H9 (cell line): Measurements from ENCODE around the gene CLEC16A. TPM values are rescaled to one million over a fixed set of nuclear protein-coding genes. Genes with fewer than 3 reads are reported as not detected.
A peak's percentile ranks its signal among the peaks of the same experiment; 100 is the strongest.

ENCODE experiments used
- DNase-seq: peaks from one replicate; pipeline ENCODE4 v3.0.0-alpha.2; 2017
- H2AFZ ChIP-seq: one replicate; pipeline ENCODE4 v1.6.1; 2013; ENCODE audit warnings: mild to moderate bottlenecking, low read length, control low read depth, moderate library complexity
- H2AK5ac ChIP-seq: 2 replicates; pipeline ENCODE4 v1.6.1; 2013; ENCODE audit warnings: low read length, control low read depth, mixed read lengths; ENCODE audit not compliant: insufficient read length
- H2BK120ac ChIP-seq: one replicate; pipeline ENCODE4 v1.6.1; 2013; ENCODE audit warnings: low read depth, mild to moderate bottlenecking, low read length, control low read depth, inconsistent platforms; ENCODE audit not compliant: poor library complexity, severe bottlenecking
- H2BK12ac ChIP-seq: 2 replicates; pipeline ENCODE4 v1.6.1; 2013; ENCODE audit warnings: low read length, control low read depth, mixed read lengths, low read depth; ENCODE audit not compliant: insufficient read length
- H2BK15ac ChIP-seq: 2 replicates; pipeline ENCODE4 v1.6.1; 2013; ENCODE audit warnings: low read depth, low read length, control low read depth
- H2BK20ac ChIP-seq: one replicate; pipeline ENCODE4 v1.6.1; 2013; ENCODE audit warnings: low read depth, mild to moderate bottlenecking, low read length, control low read depth, inconsistent platforms; ENCODE audit not compliant: poor library complexity, severe bottlenecking
- H2BK5ac ChIP-seq: 2 replicates; pipeline ENCODE4 v1.6.1; 2013; ENCODE audit warnings: low read length, control low read depth, mixed read lengths; ENCODE audit not compliant: insufficient read length
- H3K14ac ChIP-seq: 2 replicates; pipeline ENCODE4 v1.6.1; 2013; ENCODE audit warnings: low read length, control low read depth; ENCODE audit not compliant: insufficient read depth
- H3K18ac ChIP-seq: 2 replicates; pipeline ENCODE4 v1.6.1; 2013; ENCODE audit warnings: low read depth, mild to moderate bottlenecking, mixed read lengths, low read length, control low read depth; ENCODE audit not compliant: insufficient read length
- H3K23ac ChIP-seq: 2 replicates; pipeline ENCODE4 v1.6.1; 2013; ENCODE audit warnings: low read length, control low read depth, mixed read lengths, low read depth; ENCODE audit not compliant: insufficient read length
- H3K23me2 ChIP-seq: 2 replicates; pipeline ENCODE4 v1.6.1; 2013; ENCODE audit warnings: low read depth, mild to moderate bottlenecking, mixed read lengths, low read length, control low read depth; ENCODE audit not compliant: insufficient read length, poor library complexity, severe bottlenecking
- H3K27ac ChIP-seq: 2 replicates; pipeline ENCODE4 v1.5.1; 2013; ENCODE audit warnings: low read length, control low read depth, mixed read lengths, low read depth; ENCODE audit not compliant: insufficient read length
- H3K27me3 ChIP-seq: 2 replicates; pipeline ENCODE4 v1.6.1; 2013; ENCODE audit warnings: low read length, control low read depth, inconsistent platforms; ENCODE audit not compliant: insufficient read depth
- H3K4ac ChIP-seq: 2 replicates; pipeline ENCODE4 v1.6.1; 2013; ENCODE audit warnings: low read depth, mild to moderate bottlenecking, control low read depth, inconsistent platforms, low read length, moderate library complexity
- H3K4me1 ChIP-seq: 2 replicates; pipeline ENCODE4 v1.6.1; 2013; ENCODE audit warnings: low read length, control low read depth, inconsistent platforms; ENCODE audit not compliant: insufficient read depth
- H3K4me2 ChIP-seq: 2 replicates; pipeline ENCODE4 v1.6.1; 2013; ENCODE audit warnings: low read length, control low read depth, mixed read lengths; ENCODE audit not compliant: insufficient read length, insufficient read depth
- H3K56ac ChIP-seq: 2 replicates; pipeline ENCODE4 v1.6.1; 2013; ENCODE audit warnings: low read depth, mild to moderate bottlenecking, mixed read lengths, low read length, control low read depth; ENCODE audit not compliant: insufficient read length
- H3K79me1 ChIP-seq: 2 replicates; pipeline ENCODE4 v1.6.1; 2013; ENCODE audit warnings: low read depth, mild to moderate bottlenecking, moderate library complexity, low read length, control low read depth, inconsistent platforms; ENCODE audit not compliant: insufficient read depth, poor library complexity, severe bottlenecking
- H3K79me2 ChIP-seq: 2 replicates; pipeline ENCODE4 v1.6.1; 2013; ENCODE audit warnings: low read length, control low read depth, inconsistent platforms; ENCODE audit not compliant: insufficient read depth
- H3K9ac ChIP-seq: 2 replicates; pipeline ENCODE4 v1.6.1; 2013; ENCODE audit warnings: low read length, control low read depth, mixed read lengths; ENCODE audit not compliant: insufficient read length; ENCODE audit errors: extremely low read depth
- H3K9me3 ChIP-seq: one replicate; pipeline ENCODE4 v1.6.1; 2013; ENCODE audit warnings: low read depth, low read length, inconsistent platforms; ENCODE audit not compliant: control insufficient read depth
- H3T11ph ChIP-seq: one replicate; pipeline ENCODE4 v1.6.1; 2013; ENCODE audit warnings: mild to moderate bottlenecking, low read length, control low read depth, inconsistent platforms
- H4K20me1 ChIP-seq: one replicate; pipeline ENCODE4 v1.6.1; 2013; ENCODE audit not compliant: control insufficient read depth, insufficient read length, insufficient read depth
- H4K5ac ChIP-seq: 2 replicates; pipeline ENCODE4 v1.6.1; 2013; ENCODE audit warnings: low read depth, mild to moderate bottlenecking, mixed read lengths, low read length, control low read depth; ENCODE audit not compliant: insufficient read length
- H4K8ac ChIP-seq: replicated peaks from 2 replicates; pipeline ENCODE4 v1.6.1; 2013; ENCODE audit warnings: low read length, control low read depth, mixed read lengths, low read depth; ENCODE audit not compliant: insufficient read length
- H4K91ac ChIP-seq: 2 replicates; pipeline ENCODE4 v1.6.1; 2013; ENCODE audit warnings: low read depth, mild to moderate bottlenecking, moderate library complexity, mixed read lengths, low read length, control low read depth; ENCODE audit not compliant: insufficient read length
- H3K27ac Mint-ChIP-seq, 3 experiments: 2 replicates in 2 of 3; 3 replicates in 1 of 3; pipeline ENCODE4 v1.8.0; 2020 to 2021; ENCODE audit warnings: mixed read lengths in 3 of 3, mild to moderate bottlenecking in 1 of 3, moderate library complexity in 1 of 3
- H3K27me3 Mint-ChIP-seq: 2 replicates; pipeline ENCODE4 v1.8.0; 2021; ENCODE audit warnings: low read depth, mild to moderate bottlenecking, moderate library complexity, mixed read lengths
- H3K36me3 Mint-ChIP-seq, 3 experiments: 2 replicates in 2 of 3; 3 replicates in 1 of 3; pipeline ENCODE4 v1.8.0; 2020 to 2021; ENCODE audit warnings: low read depth in 3 of 3, mixed read lengths in 3 of 3; ENCODE audit not compliant: insufficient read depth in 1 of 3
- H3K4me1 Mint-ChIP-seq, 2 experiments: 2 replicates each; pipeline ENCODE4 v1.8.0; 2020; ENCODE audit warnings: mixed read lengths in 2 of 2
- H3K4me3 Mint-ChIP-seq, 2 experiments: 2 replicates in 1 of 2; 3 replicates in 1 of 2; pipeline ENCODE4 v1.8.0; 2020 to 2021; ENCODE audit warnings: mild to moderate bottlenecking in 2 of 2, mixed read lengths in 2 of 2, moderate library complexity in 1 of 2
- H3K9me3 Mint-ChIP-seq, 2 experiments: 2 replicates in 1 of 2; 3 replicates in 1 of 2; pipeline ENCODE4 v1.8.0; 2020; ENCODE audit warnings: mild to moderate bottlenecking in 2 of 2, mixed read lengths in 2 of 2, moderate library complexity in 1 of 2
- WGBS: extraction: QIAGEN DNeasy Blood & Tissue Kit; methylation state at CpG from one replicate; pipeline ENCODE4 v1.1.7; 2013; ENCODE audit warnings: missing lambda C conversion rate, low lambda C conversion rate, mixed read lengths; ENCODE audit not compliant: insufficient read length; ENCODE audit errors: extremely low coverage; 5-methylcytosine and 5-hydroxymethylcytosine counted together
- total RNA-seq: library from RNA; stranded (reverse); gene quantifications from 2 replicates; pipeline ENCODE4 v1.2.1, GENCODE V29; 2021
- TF ChIP-seq, protein P1 (sequence below): fragments of 200-600 bp; sonication (generic); conservative IDR thresholded peaks from 3 replicates; pipeline ENCODE4 v1.8.0; 2021; ENCODE audit warnings: antibody characterized with exemption, mild to moderate bottlenecking

The CLEC16A gene
- total RNA-seq, 1 experiment from 2014 or later, result 15.2 TPM

DNA sequence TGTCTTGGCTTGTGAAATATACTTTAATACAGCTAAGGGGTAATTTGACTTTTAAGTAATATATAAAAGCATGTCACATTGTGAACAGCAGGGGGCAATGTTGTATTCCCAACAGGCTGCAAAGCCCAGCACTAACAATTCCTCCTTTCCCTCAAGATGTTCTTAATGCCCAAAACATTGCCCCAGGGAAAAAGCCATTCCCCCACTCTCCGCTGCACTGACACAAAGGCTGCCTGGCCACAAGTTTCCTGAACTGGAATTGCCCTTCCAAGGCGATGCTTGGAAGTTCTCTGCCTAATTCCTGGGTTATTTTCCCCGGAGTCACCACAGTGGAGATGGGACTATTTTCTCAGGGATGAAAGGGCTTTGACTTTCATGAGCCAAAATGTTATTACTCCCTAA, 27.2 kb downstream of the CLEC16A start:
- Histone ChIP-seq H3T11ph (no peak overlapping the region), H2AFZ (no peak overlapping the region), H3K4ac (no peak overlapping the region), H3K23me2 (no peaks in the 10 kb centered on the region), H3K9me3 (no peaks in the 10 kb centered on the region), H2BK15ac (no peak overlapping the region), H3K27ac (no peak overlapping the region), H3K27me3 (no peaks in the 10 kb centered on the region), H3K14ac (no peak overlapping the region), H3K18ac (no peak overlapping the region), H3K9ac (no peak overlapping the region), H2AK5ac (no peak overlapping the region), H4K91ac (no peak overlapping the region), H2BK12ac (no peak overlapping the region), H4K5ac (no peak overlapping the region), H2BK120ac (no peak overlapping the region), H3K56ac (no peak overlapping the region), H3K4me2 (no peak overlapping the region), H3K23ac (no peak overlapping the region), H2BK20ac (no peak overlapping the region), H4K8ac (no peak overlapping the region), H3K79me1 (no peaks in the 10 kb centered on the region), H2BK5ac (no peak overlapping the region), H3K4me1 (no peaks in the 10 kb centered on the region), H3K79me2 (no peaks in the 10 kb centered on the region), H4K20me1 (no peaks in the 10 kb centered on the region)
- no peaks in the 10 kb centered on the region; the same call in 1 of the 2 replicates for H3K27me3 Mint-ChIP-seq
- peak; percentile 72 for DNase-seq
- H3K36me3 Mint-ChIP-seq, result peaks cover 0 to 13% (median 13%) of the 10 kb centered on the region in 3 experiments; a peak in 4 of 7 replicates
- 0 out of 7 replicates have a peak overlapping the region, but pooled peaks of 1 of the 3 experiments have one; percentile 53 for H3K27ac Mint-ChIP-seq
- H3K4me3 Mint-ChIP-seq, result no peak overlapping the region
- H3K4me1 Mint-ChIP-seq, result peaks cover 2 to 5% of the 10 kb centered on the region in 2 experiments; a peak in 3 of 4 replicates
- H3K9me3 Mint-ChIP-seq, result no peaks in the 10 kb centered on the region
- WGBS, result no CpG with 5 or more reads among the region's 3 CpGs
- TF ChIP-seq, protein P1, sequence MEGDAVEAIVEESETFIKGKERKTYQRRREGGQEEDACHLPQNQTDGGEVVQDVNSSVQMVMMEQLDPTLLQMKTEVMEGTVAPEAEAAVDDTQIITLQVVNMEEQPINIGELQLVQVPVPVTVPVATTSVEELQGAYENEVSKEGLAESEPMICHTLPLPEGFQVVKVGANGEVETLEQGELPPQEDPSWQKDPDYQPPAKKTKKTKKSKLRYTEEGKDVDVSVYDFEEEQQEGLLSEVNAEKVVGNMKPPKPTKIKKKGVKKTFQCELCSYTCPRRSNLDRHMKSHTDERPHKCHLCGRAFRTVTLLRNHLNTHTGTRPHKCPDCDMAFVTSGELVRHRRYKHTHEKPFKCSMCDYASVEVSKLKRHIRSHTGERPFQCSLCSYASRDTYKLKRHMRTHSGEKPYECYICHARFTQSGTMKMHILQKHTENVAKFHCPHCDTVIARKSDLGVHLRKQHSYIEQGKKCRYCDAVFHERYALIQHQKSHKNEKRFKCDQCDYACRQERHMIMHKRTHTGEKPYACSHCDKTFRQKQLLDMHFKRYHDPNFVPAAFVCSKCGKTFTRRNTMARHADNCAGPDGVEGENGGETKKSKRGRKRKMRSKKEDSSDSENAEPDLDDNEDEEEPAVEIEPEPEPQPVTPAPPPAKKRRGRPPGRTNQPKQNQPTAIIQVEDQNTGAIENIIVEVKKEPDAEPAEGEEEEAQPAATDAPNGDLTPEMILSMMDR, result peak; percentile 86
